GM18519 (cell line): ENCODE data around the gene POMP.

Experiments used
- ATAC-seq: cut with Tn5 transposase; IDR thresholded peaks from one replicate; pipeline ENCODE4 v1.9.1; 2021; ENCODE audit warnings: mild to moderate bottlenecking, moderate library complexity; ENCODE audit not compliant: unreplicated experiment, low FRiP score

The POMP gene, protein sequence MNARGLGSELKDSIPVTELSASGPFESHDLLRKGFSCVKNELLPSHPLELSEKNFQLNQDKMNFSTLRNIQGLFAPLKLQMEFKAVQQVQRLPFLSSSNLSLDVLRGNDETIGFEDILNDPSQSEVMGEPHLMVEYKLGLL

DNA sequence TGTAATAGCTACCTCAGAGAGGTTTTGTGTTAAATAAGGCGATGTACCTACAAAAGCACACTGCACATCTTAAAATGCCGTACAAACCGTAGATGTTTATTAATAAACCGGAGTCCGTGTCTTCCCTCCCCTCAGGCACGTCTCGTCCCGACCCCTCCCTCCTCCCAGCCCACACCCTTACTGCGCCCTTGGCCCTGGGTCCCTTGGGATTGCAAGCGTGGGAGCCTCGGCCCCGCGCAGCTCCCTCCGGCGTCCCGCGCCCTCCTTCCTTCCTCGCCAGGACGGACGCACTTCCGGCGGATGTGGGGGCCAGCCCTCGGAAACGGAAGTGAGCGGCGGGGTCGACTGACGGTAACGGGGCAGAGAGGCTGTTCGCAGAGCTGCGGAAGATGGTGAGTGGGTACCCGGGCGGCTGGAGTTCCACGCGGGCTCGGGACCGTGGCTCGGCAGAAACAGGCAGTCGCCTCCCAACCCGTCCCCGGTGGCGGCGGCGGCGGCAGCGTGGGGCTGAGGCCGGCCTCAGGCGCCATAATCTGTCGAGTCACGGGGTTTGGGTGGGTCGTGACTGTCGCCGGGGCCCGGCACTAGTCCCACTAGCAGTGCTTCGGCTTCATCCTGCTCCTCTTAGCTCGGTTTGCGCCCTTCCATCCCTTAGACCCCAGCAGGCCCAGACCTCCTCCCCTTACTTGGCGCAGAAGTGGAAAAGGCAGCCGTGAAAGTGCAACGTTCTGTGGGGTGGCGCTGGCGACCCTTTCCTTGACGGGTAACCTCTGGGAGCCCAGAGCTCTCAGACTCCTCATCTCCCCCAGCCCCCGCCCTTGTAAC is at the start of gene POMP:
POMP (plus strand) TSS at position 335 of the 825 bp plus-strand sequence; CDS start at position 390, 55 bp downstream.
- peak; percentile 77 for ATAC-seq

DNA sequence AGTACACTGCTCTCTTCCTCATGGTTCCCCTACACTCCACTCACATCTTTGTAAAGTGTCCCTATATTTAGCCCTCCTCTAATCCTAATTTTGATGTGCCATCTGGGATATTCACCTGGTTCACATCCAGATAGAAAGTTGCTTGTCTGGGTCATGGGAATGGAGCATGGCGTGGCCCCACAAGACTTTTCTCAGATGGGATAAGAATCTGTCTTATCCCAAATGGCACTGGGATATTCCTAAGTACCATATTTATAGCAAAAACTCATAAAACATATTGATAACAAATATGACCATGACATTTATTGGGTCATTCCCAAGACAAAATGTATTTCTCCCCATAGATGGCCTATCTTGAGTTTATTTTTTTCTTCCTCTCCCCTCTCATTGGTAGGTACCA is 49.5 kb upstream of the POMP start:
- no peak for ATAC-seq

DNA sequence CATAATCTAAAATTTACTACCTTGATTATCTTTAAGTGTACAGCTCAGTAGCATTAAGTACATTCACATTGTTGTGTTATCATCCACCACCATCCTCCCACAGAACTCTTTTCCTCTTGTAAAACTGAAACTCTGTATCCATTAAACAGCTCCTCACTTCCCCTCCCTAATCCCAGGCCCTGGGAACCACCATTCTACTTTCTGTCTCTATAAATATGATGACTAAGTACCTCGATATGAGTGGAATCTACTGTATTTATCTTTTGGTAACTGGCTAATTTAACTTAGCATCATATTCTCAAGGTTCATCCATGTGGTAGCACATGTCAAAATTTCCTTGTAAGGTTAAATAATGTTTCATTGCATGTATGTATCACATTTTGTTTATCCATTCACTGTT is 49.0 kb upstream of the POMP start:
- ATAC-seq = no peak

DNA sequence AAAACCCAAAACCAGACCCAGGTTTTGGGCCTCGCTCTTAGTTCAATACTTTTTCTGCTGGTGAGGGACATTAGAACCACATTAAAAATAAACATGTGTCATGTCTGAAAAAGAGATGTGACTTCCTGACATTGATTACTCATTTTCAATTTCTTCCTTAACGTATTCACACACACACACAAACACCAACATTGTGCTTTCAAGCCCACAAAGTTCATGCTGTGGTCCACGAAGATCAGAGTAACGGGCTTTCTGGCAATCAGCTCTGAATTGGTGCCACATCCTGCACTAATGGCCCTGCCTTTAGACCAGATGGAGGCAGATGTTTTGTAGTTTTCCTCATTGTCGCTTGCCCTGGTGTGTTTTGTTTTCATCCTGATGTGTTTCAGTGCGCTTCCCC is 47.9 kb upstream of the POMP start:
- ATAC-seq = no peak

DNA sequence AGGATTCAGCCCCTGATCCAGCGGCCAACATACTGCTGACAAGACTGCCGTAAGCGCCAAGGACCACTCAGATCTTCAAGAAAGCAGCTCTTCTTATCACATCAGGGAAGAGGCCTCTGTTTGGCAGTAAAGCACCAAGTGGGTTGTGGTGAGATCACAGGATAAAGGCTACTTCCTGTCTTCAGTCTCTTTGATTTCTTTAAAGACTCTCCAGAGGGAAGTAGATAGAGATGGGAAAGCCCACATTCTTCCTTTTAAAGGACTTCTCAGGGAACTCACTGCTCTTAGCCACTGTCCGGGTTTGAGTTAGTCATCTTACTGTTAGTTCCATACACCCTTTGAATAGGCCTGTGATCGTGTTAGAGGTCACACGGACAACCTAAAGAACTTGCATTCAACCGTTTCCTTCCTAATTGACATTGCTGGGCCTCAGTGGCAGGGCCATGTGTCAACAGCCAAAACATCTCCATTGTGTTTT is 47.2 kb upstream of the POMP start:
- ATAC-seq = no peak

DNA sequence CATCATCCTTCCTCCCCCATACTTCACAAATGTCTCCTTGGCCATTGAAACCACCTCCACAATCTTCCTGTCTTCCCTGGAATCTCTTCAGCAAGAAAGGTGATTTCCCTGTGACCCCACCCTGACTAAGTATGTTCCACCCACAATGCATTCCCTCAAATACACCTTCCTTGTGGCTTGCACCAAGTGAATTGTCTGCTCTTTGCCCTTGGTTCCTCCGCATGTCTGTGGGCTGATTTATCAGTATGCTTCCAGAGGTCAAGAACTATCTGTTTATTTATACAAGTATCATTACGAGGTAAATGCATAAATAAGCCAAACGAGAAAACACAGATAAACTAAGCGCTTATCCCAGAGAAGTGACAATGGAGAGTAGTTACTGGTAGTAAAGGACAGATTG is 45.4 kb upstream of the POMP start:
- no peak for ATAC-seq

DNA sequence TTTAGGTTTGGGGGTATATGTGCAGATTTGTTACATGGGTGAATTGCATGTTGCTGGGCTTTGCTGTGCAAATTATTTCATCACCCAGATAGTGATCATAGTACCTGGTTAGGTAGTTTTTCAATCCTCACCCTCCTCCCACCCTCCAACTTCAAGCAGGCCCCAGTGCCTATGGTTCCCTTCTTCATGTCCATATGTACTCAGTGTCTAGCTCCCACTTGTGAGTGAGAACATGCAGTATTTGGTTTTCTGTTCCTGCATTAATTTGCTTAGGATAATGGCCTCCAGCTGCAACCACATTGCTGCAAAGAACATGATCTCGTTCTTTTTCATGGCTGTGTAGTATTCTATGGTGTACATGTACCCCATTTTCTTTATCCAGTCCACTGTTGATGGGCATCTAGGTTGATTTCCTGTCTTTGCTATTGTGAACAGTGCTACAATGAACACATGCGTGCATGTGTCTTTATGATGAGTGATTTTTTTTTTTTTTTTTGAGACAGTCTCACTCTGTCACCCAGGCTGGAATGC is 42.9 kb upstream of the POMP start:
- ATAC-seq = no peak

DNA sequence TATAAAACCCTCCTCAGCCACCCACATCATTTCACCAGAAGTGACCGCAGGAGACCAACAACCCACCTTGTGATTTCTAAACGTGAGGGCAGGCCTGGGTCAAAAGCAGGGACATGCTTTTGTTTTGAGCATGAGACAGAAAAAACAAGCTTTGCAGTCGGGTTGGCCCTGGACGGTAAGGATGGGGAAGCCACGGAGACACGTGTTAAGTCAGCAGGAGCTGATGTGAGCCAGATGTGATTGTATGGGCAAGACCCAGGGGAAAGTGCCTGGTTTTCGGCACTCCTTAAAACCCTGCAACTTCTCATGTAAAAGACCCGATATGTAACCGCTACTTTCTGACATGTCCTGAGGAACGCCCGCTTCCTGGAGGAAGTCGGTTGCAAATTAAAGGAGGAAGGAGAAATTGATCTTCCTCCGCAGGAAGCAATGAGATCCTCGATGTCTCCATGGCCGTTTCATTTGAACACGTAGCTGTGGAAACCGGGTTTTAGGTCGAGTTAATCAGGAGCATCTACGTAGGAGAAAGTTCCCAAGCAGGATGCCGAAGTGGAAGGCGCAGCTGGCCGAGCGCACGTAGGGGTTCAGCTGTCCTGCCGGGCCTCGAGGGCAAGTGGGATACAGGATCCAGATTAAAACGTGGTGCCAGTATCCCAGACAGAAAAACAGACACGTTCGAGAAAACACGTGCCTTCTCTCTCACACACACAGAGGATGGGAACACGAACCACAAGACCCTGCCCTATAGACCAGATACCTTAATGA is 40.5 kb upstream of the POMP start:
- ATAC-seq = no peak

DNA sequence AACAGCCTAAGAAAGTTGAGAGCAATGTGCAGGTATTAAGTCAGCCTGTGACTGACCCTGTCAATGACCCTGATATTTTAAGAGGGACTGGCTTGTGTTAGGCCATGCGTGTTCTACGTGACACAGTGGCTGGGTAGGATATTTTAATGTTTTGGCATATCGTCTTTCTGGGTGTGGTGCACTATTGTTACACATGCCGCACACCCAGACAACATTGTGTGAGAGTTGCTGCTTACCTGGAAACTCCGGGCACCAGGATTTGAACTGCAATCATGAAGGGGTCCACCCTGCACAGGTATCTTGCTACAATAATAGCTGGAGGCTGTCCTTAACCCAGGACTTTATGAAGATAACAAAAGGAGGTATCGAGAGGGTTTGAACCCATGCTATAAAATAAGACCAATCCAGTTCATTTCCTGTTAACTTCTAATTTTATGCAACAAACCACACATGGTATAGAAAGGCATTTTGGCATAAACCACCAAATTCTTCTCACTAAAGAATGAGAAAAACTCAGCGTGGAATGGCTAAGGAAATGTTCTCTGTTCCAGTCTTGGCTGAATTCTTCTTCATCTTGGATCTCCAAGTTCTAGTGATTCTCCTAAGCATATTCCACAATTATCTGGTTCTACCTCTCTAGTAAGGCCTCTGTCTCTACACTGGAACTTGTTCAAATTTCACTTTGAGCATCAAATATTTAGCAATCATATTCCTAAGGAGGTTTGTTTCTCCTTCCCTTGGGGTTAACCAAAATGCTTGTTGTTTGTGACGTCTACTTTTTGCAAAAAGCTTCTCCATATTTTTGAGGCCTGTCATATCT is 38.7 kb upstream of the POMP start:
- ATAC-seq = no peak

DNA sequence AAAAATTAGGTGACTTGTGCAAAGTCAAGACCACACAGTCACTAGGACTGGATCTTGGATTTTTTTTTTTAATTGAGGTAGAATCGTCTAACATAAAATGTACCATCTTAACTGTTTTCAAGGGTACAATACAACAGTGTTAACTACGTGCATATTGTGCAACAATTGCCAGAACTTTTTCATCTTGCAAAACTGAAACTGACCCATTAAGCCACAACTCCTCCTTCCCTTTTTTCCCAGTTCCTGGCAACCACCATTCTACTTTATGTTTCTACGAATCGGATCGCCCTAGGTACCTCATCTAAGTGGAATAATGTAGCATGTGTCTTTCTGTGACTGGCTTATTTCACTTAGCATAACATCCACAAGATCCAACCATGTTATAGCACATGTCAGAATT is 37.5 kb upstream of the POMP start:
- no peak for ATAC-seq

DNA sequence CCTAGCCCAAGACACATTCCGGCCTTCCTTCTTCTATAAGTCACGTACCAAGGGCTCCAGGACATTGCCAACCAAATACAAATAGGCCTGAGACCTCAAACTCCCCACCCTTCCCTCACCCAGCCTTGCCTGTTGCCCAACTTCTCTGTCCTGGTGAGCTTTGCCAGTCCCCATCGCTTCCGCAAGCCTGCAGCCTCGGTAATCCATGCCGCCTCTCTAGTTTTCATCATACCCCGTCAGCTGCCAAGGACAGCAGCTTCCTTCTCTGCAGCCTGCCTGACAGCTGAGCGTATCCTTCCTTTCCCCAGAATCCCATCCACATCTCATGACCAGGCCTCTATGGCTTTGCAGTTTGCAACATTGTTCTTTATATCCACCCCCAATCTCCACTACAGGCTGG is 36.6 kb upstream of the POMP start:
- ATAC-seq = no peak

DNA sequence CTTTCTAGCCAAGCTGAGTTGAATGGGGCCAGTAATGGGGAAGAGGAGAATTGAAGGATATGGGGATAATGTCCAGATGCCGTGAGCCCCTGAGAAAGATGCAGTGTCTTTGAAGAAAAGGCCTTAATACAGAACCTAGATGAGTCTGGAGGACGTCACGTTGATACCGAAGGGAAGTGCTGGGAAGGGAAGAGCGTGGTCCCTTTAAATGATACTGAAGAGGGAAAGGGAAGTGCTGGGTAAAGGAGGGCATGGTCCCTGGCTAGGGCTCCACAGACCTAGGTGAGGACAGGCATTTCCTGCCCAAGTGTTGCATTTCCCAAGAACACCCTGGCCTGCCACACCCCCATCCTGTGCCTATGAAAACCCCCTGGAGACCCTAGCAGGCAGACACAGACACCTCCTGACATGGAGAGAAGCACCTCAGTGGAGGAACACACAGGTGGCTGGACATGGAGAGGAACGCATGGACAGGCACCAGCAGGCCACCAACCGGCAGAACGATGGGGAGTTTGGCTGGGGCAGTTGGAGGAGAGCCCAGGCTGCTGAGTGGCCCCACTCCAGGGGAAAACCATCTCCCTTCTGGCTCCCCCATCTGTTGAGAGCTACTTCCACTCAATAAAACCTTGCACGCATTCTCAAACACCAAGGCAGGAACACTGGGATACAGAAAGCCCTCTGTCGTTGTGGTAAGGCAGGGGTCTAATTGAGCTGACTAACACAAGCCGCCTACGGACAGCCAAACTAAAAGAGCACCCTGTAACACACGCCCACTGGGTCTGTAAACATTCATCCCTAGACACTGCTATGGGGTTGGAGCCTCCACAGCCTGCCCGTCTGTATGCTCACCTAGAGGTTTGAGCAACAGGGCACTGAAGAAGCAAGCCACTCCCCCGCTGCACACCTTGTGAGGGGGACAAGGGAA is 34.9 kb upstream of the POMP start:
- ATAC-seq = no peak

DNA sequence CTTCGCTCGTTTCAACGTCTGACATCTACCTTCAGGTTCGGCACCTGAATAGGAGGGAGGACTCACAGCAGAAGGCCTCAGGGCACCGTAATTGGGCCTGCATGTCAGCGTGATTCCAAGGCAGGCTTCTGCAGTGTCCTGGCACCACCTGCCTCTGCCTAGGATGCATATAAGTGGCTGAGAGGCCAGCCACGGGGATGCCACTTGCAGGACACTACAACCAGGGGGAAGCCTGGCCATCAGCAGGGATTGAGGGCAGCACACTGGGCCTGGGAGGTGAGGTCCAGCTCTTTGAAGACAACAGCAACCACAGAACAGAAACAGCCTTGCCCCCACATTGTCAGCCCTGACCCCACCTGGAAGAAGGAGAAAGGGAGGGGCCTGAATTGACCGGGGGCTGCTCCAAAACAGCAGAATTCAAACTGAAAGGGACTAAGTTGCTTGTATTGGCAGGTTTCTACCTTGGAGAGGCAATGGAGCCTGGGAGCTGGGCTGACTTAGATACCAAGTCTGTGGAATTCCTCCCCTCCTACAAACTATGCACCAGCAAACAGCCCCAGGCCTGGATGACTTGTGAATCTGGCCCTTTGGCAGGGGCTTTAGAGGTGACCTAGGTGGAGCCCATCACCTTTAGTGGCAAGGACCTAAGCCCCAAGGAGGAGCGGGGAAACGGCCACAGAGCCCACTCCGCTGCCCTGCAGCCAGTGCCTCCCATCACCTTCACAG is 34.1 kb upstream of the POMP start:
- ATAC-seq = no peak

DNA sequence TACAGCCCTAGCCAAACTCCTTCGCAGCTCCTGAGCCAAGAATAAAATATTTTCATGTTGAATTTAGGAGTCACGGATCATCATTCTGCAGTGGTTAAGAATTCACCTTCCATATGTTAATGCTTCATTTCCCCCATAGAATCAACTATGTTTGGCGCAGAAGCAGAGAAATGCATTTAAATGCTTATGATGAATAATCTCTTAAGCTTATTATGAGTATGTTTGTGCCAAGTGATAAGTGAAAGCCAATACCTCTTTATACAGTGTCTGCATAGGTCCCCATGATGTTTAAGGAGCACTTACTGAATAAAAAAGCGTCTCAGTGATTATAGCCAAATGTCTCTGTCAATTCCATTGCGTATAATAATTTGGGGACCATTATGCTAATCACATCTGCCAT is 32.7 kb upstream of the POMP start:
- no peak for ATAC-seq

DNA sequence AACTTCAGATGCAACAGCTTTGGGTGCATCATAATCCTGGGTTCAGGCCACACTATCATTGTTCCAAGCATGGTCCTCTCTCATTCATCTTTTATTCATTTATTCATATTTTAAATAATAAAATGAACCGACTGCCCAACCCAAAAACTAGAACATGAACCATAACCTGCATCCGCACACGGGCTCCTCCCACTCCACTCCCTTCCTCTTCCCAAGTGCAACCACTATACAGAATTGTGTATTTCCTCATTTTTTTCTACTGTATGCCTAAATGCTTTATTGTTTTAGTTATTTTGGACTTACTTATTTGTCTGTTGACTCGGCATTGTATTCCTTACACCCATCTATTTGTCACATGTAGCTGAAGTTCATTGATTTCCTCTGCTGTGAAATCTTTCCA is 30.7 kb upstream of the POMP start:
- ATAC-seq = no peak

DNA sequence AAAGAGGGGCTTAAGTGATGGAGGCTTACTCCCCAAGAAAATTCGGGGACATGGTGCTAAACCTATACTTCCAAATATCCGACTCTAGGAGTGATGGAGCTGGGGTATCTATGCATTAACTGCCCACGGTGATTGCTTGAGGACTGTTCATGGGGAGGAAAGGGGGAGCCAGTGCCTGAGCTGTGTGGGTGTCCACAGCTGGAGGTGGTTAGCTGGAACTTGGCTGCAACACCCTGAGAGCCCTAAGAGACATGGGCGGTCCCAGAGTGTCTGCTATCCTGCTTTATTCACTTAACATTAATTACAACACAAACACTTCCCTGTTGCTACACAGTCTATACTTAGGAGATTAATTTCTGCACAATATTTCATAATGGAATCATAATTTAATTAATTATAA is 28.1 kb upstream of the POMP start:
- ATAC-seq = no peak

DNA sequence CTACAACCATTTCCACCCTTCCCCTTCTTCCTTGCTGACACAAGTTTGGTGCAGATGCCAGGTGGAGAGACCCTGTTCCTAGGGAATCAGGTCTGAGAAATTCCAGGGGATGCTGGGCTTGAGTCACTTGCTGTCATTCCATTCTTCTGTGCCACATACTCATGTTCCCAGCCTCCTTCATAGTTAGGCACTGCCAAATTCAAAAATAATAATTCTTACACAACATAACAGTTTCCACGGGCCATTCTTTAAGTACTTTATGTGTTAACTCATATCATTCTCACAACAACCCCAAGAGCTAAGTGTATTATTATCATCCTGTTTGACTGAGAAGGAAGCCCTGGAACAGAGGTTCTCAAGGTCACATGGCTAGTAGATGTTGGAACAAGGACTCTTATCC is 27.1 kb upstream of the POMP start:
- no peak for ATAC-seq

DNA sequence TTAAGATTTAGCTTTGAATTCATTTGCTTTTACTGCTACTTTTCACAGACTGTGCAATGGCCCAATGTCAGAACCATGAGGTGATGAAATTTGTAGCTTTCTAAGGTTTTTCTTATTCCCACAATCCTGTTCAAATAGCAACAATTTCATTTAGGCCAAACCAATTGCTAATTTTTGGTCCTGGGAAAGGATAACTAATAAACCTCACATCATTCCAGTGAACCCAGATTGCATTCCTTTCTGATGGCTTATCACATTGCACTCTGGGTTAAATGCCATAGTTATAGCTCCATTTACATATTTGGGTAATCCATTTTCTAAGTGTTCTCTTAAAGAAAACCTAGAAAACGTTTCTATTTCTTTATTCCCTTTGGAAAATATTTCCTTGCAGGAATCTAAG is 22.9 kb upstream of the POMP start:
- ATAC-seq = no peak
